Adrenal gland (tissue), 12 donors: ENCODE results near the gene LAMC3. TPM values are rescaled to one million over a fixed set of nuclear protein-coding genes. Genes with fewer than 3 reads are reported as not detected.

ENCODE experiments used
- DNase-seq, 7 donors: peaks; one replicate each; pipeline ENCODE4 v3.0.0-alpha.2; 2019 to 2020
- H3K27ac ChIP-seq, 5 donors: fragments of 200-600 bp; sonication (generic) in 4 of 5; 1 replicate in 3 of 5; 2 replicates in 2 of 5; pipeline versions ENCODE4 v1.5.1 to v1.8.0; 2016 to 2020; ENCODE audit warnings: mild to moderate bottlenecking in 1 of 5
- H3K27me3 ChIP-seq: fragments of 200-600 bp; 2 replicates; pipeline ENCODE4 v1.8.0; 2021
- H3K36me3 ChIP-seq, 2 donors: fragments of 200-600 bp; replicated peaks in 1 of 2; 1 replicate in 1 of 2; 2 replicates in 1 of 2; pipeline versions ENCODE4 v1.5.1 to v1.8.0; 2018 to 2022
- H3K4me1 ChIP-seq, 2 donors: fragments of 200-600 bp; replicated peaks in 1 of 2; 1 replicate in 1 of 2; 2 replicates in 1 of 2; pipeline versions ENCODE4 v1.5.1 to v1.8.0; 2018 to 2021
- H3K4me3 ChIP-seq, 4 donors: fragments of 200-600 bp; sonication (generic) in 3 of 4; one replicate each; pipeline ENCODE4 v1.5.1; 2016 to 2018
- H3K9me3 ChIP-seq, 3 donors: fragments of 200-600 bp; sonication (generic) in 1 of 3; replicated peaks in 1 of 3; 1 replicate in 2 of 3; 2 replicates in 1 of 3; pipeline versions ENCODE4 v1.5.1 to v1.8.0; 2016 to 2021
- CTCF ChIP-seq, 6 experiments: fragments of 450-650 bp in 4 of 6; fragments of 200-600 bp in 2 of 6; sonication (generic) in 1 of 6; IDR thresholded peaks; 1 replicate in 5 of 6; 2 replicates in 1 of 6; pipeline versions ENCODE4 v1.5.1 to v1.8.0; 2016 to 2021; ENCODE audit warnings: antibody characterized with exemption in 6 of 6, mild to moderate bottlenecking in 2 of 6, moderate library complexity in 1 of 6
- POLR2A ChIP-seq, 2 donors: fragments of 450-650 bp; IDR thresholded peaks; one replicate each; pipeline ENCODE4 v1.6.1; 2017; ENCODE audit warnings: antibody characterized with exemption in 2 of 2, mild to moderate bottlenecking in 2 of 2, moderate library complexity in 1 of 2
- WGBS, 4 donors: extraction: QIAGEN DNeasy Blood & Tissue Kit in 2 of 4; methylation state at CpG; one replicate each; pipeline versions ENCODE4 v1.1.5 to v1.1.7; 2013 to 2017; 5-methylcytosine and 5-hydroxymethylcytosine counted together
- intact Hi-C, 2 donors: fragments of 100-400 bp; cut with DNase I; formaldehyde crosslinking; loops; one replicate each; pipeline versions ENCODE4 v1.14.1 to v1.15.0; 2022 to 2023
- polyA plus RNA-seq, 3 donors: library from polyadenylated mRNA; stranded (reverse); fragments of 200-250 nt in 2 of 3; fragments of 350-450 nt in 1 of 3; fragmentation: Illumina TruSeq in 1 of 3; extraction: RNeasy Lipid Tissue Mini Kit (QIAGEN cat#74804) in 1 of 3; gene quantifications; one replicate each; pipeline ENCODE4 v1.2.3, GENCODE V29; 2013 to 2014
- total RNA-seq, 9 donors: library from RNA; depleted of rRNA in 4 of 9; stranded (reverse); fragments of >200 nt in 4 of 9; fragments of 120-200 nt in 1 of 9; fragmentation: NEBNext Ultra II Directional in 1 of 9; extraction: Animal tissue kit (Norgen Biotek cat#: 25700) in 1 of 9; gene quantifications; one replicate each; pipeline versions ENCODE4 v1.1.0 to v1.2.4, GENCODE V29; 2013 to 2023
- donor health status: healthy with polysubstance abuse.
- donor health status: Bipolar disorder and iron deficiency.
- donor health status: DM: yes; HTN: yes; CAD: no.
- donor health status: DM: no; HTN: no; CAD: no.
- donor health status: DM: no; HTN: no; CAD: no.
- donor health status: DM: yes; HTN: yes; CAD: no.

Gene LAMC3
- total and polyA plus RNA-seq, 12 donors, result 3.3 to 125 (median 49.7) TPM

- intact Hi-C loops, result no loop called here
Observed at GRCh38 chr9:131038256-131039128, 29.5 kb downstream of the LAMC3 start.

GRCh38 chr9:131039129-131039954 is 30.4 kb downstream of the LAMC3 start:
- H3K4me1 ChIP-seq, result peaks cover 0 to 5% of the 10 kb centered on the region in 2 donors
- peaks cover 0 to 4% of the 10 kb centered on the region in 2 donors for H3K36me3 ChIP-seq
- intact Hi-C loops, result no loop called here
- H3K4me3 ChIP-seq, result no peak overlapping the region
- TF ChIP-seq CTCF (IDR thresholded peaks at IDR 0.05), result no peak
- no peak for TF ChIP-seq POLR2A (IDR thresholded peaks at IDR 0.05)
- no peaks in the 10 kb centered on the region for H3K9me3 ChIP-seq
- DNase-seq, result no peak
- H3K27ac ChIP-seq, result no peak overlapping the region
- 82 to 94% (median 85%) methylated on average over 16 to 18 of the region's 18 CpGs for WGBS, 4 donors
- H3K27me3 ChIP-seq, result no peaks in the 10 kb centered on the region

More at GRCh38 chr9:131038256-131039128, 29.5 kb downstream of the LAMC3 start:
- 86 to 93% (median 90%) methylated on average over 12 to 19 of the region's 19 CpGs for WGBS, 4 donors
- TF ChIP-seq POLR2A (IDR thresholded peaks at IDR 0.05), result no peak
- TF ChIP-seq CTCF (IDR thresholded peaks at IDR 0.05), result no peak
- Histone ChIP-seq H3K27ac (peak overlapping the region in 1 of 5 donors; percentile 68), H3K4me1 (peaks cover 0 to 5% of the 10 kb centered on the region in 2 donors), H3K9me3 (no peaks in the 10 kb centered on the region), H3K27me3 (no peaks in the 10 kb centered on the region), H3K36me3 (peaks cover 0 to 4% of the 10 kb centered on the region in 2 donors), H3K4me3 (no peak overlapping the region)
- no peak for DNase-seq

GRCh38 chr9:131042666-131043065 is 33.7 kb downstream of the LAMC3 start:
- Histone ChIP-seq H3K27ac (no peak overlapping the region), H3K4me3 (no peak overlapping the region), H3K9me3 (no peaks in the 10 kb centered on the region), H3K36me3 (peaks cover 0 to 4% of the 10 kb centered on the region in 2 donors), H3K27me3 (no peaks in the 10 kb centered on the region), H3K4me1 (peaks cover 0 to 2% of the 10 kb centered on the region in 2 donors)
- no peak for DNase-seq
- intact Hi-C loops, result no loop called here
- TF ChIP-seq POLR2A (IDR thresholded peaks at IDR 0.05) (no peak), CTCF (IDR thresholded peaks at IDR 0.05) (no peak)

- no peak for TF ChIP-seq POLR2A (IDR thresholded peaks at IDR 0.05)
- no peak for TF ChIP-seq CTCF (IDR thresholded peaks at IDR 0.05)
- peaks cover 0 to 4% of the 10 kb centered on the region in 2 donors for H3K36me3 ChIP-seq
- no peak overlapping the region for H3K27ac ChIP-seq
- H3K9me3 ChIP-seq, result no peaks in the 10 kb centered on the region
- no peaks in the 10 kb centered on the region for H3K27me3 ChIP-seq
- intact Hi-C loops, result no loop called here
- DNase-seq, result no peak
- H3K4me3 ChIP-seq, result no peak overlapping the region
- WGBS, 4 donors, result 57 to 93% (median 79%) methylated on average over 2 of the region's 2 CpGs
- H3K4me1 ChIP-seq, result no peaks in the 10 kb centered on the region
Observed at GRCh38 chr9:131043087-131043486, 34.1 kb downstream of the LAMC3 start.
